Peyer's patch (tissue), 4 donors: Measurements from ENCODE around the gene WRAP73.

Experiments used
- POLR2A ChIP-seq, 2 donors: fragments of 450-650 bp; IDR thresholded peaks; one replicate each; pipeline ENCODE4 v1.5.1; 2017; ENCODE audit warnings: antibody characterized with exemption in 2 of 2, mild to moderate bottlenecking in 2 of 2, moderate library complexity in 2 of 2
- TF ChIP-seq, protein P1 (sequence below), 6 experiments: fragments of 450-650 bp in 4 of 6; fragments of 200-600 bp in 2 of 6; sonication (generic) in 1 of 6; IDR thresholded peaks; one replicate each; pipeline ENCODE4 v1.5.1; 2017 to 2019; ENCODE audit warnings: antibody characterized with exemption in 6 of 6, mild to moderate bottlenecking in 3 of 6, moderate library complexity in 1 of 6

DNA sequence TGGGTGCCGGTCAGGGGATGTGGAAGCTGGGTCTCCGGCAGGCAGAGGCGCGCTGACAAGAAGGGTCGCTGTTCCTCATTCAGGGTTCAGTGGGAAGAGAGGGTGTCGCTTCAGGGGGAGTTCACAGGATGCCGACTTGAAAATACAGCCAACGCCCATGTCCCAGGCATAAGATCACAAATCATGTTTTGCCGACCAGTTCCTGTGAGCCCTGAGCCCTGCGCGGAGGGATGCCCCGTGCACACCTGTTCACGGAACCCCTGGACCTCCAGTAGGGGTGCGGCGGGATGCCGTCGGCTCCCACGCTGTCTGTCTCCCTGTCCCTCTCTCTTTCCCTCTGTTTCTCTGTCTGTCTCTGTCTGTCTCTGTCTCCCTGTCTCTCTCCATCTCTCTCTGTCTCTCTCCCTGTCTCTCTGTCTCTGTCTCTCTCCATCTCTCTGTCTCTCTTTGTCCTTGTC lies 29.2 kb upstream of the WRAP73 start:
- no peak for TF ChIP-seq POLR2A (IDR thresholded peaks at IDR 0.05)
- TF ChIP-seq, protein P1, sequence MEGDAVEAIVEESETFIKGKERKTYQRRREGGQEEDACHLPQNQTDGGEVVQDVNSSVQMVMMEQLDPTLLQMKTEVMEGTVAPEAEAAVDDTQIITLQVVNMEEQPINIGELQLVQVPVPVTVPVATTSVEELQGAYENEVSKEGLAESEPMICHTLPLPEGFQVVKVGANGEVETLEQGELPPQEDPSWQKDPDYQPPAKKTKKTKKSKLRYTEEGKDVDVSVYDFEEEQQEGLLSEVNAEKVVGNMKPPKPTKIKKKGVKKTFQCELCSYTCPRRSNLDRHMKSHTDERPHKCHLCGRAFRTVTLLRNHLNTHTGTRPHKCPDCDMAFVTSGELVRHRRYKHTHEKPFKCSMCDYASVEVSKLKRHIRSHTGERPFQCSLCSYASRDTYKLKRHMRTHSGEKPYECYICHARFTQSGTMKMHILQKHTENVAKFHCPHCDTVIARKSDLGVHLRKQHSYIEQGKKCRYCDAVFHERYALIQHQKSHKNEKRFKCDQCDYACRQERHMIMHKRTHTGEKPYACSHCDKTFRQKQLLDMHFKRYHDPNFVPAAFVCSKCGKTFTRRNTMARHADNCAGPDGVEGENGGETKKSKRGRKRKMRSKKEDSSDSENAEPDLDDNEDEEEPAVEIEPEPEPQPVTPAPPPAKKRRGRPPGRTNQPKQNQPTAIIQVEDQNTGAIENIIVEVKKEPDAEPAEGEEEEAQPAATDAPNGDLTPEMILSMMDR (IDR thresholded peaks at IDR 0.05), result no peak
